ENCODE measurements around the gene ATP6V0C. TPM values are rescaled to one million over a fixed set of nuclear protein-coding genes. Genes with fewer than 3 reads are reported as not detected.

The ATP6V0C gene
- total and polyA plus RNA-seq, 4 experiments from 2014 or later: 57.5 to 129 (median 103) TPM

DNA sequence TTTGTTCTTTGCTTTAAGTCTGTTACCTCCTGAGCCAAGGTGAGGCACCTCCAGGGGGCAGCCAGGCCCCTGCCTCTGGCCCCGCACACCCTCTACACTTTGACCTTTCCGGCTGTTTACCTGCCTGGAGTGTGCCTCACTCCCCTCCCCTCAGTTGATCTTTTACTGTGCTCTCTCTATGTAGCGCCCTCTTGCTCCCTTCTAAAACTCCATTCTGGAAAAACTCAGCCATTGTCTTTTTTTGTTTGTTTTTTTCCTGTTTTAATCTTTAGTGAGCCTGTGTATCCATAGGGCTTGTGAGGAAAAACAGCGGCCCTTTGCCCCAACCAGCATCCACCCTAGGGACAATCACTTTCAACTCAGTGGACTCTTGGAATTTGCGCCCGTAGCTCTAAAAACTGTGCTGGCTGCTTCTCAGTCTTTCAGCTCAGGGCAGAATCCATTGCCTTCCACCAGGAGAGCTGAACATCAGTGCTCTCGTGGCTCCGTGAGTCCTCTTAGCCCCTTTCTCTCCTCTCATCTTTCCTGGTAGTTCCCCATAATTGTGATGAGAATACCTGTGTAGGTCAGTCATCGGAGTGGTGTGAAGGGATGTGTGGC, 10.7 kb downstream of the ATP6V0C start:
- intact Hi-C loops (cut with micrococcal nuclease): no loop called here
- Mint-ChIP-seq H3K9me3 (peaks cover 0 to 4% (median 0%) of the 10 kb centered on the region in 8 donors), H3K4me1 (peaks cover 15 to 28% (median 22%) of the 10 kb centered on the region in 4 donors), H3K4me3 (peak overlapping the region in 3 of 8 donors; percentile 25 to 39 (median 31)), H3K27ac (peak overlapping the region in 5 of 7 donors; percentile 44 to 88 (median 69)), H3K36me3 (peaks cover 16 to 38% of the 10 kb centered on the region in 2 donors), H3K27me3 (peaks cover 0 to 1% of the 10 kb centered on the region in 2 donors)
- no peak for DNase-seq
- Histone ChIP-seq H3K36me3 (ENCODE audit: insufficient read depth, low read length) (peaks cover 25% of the 10 kb centered on the region), H3K9me3 (ENCODE audit: control insufficient read depth in 1 of 2, low read length in 2 of 2) (no peaks in the 10 kb centered on the region), H3K4me3 (ENCODE audit: low read length in 2 of 2) (no peak overlapping the region), H3K27me3 (ENCODE audit: insufficient read depth, low read length) (no peaks in the 10 kb centered on the region), H3K27ac (ENCODE audit: low read depth, low read length) (no peak overlapping the region), H3K4me1 (ENCODE audit: insufficient read depth, low read length) (peaks cover 16% of the 10 kb centered on the region)
- POLR2A ChIA-PET (ENCODE audit: partially characterized antibody): interaction anchor here (2.2 to 7.0 kb wide), 2 partner anchors 7 to 11 kb away, joined by 5 to 170 read pairs; partner anchors contain the start of genes ATP6V0C and CEMP1
- CTCF ChIA-PET (ENCODE audit: partially characterized antibody): no interaction called here

DNA sequence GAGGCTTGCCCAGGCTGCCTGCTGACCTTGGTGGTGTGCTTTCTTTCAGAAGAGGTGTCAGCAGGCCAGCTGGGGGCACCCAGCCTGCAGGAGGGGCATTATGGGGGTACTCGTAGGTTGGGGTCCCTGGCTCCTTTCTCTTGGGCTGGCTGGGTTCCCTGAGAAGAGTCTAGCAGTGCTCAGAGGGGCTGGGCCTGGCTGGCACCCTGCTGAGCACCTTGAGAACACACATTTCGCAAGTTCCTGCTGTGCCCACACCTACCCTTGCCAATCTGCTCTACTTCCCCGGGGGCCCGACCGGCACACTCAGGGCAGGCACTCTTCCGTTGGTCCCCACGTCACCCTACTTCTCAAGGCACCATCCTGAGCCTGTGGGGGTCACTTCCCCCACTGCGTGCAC, 12.4 kb downstream of the ATP6V0C start:
- peaks cover 0 to 2% (median 0%) of the 10 kb centered on the region in 8 donors for H3K9me3 Mint-ChIP-seq
- H3K27me3 Mint-ChIP-seq: no peaks in the 10 kb centered on the region
- no peak for DNase-seq
- Histone ChIP-seq H3K27ac (ENCODE audit: low read depth, low read length) (no peak overlapping the region), H3K9me3 (ENCODE audit: control insufficient read depth in 1 of 2, low read length in 2 of 2) (no peaks in the 10 kb centered on the region), H3K27me3 (ENCODE audit: insufficient read depth, low read length) (no peaks in the 10 kb centered on the region), H3K4me1 (ENCODE audit: insufficient read depth, low read length) (peaks cover 9% of the 10 kb centered on the region), H3K4me3 (ENCODE audit: low read length in 2 of 2) (no peak overlapping the region), H3K36me3 (ENCODE audit: insufficient read depth, low read length) (peaks cover 25% of the 10 kb centered on the region)
- peak overlapping the region in 2 of 7 donors; percentile 60 to 61 for H3K27ac Mint-ChIP-seq
- ChIA-PET POLR2A (ENCODE audit: partially characterized antibody) (interaction anchor here (2.2 kb wide), 1 partner anchor 12 kb away, joined by 5 read pairs; the partner anchor contains the start of gene ATP6V0C), CTCF (ENCODE audit: partially characterized antibody) (no interaction called here)
- intact Hi-C loops (cut with micrococcal nuclease): no loop called here
- no peak overlapping the region for H3K4me3 Mint-ChIP-seq
- peaks cover 8 to 17% (median 10%) of the 10 kb centered on the region in 4 donors for H3K4me1 Mint-ChIP-seq
- H3K36me3 Mint-ChIP-seq: peaks cover 10 to 34% of the 10 kb centered on the region in 2 donors

DNA sequence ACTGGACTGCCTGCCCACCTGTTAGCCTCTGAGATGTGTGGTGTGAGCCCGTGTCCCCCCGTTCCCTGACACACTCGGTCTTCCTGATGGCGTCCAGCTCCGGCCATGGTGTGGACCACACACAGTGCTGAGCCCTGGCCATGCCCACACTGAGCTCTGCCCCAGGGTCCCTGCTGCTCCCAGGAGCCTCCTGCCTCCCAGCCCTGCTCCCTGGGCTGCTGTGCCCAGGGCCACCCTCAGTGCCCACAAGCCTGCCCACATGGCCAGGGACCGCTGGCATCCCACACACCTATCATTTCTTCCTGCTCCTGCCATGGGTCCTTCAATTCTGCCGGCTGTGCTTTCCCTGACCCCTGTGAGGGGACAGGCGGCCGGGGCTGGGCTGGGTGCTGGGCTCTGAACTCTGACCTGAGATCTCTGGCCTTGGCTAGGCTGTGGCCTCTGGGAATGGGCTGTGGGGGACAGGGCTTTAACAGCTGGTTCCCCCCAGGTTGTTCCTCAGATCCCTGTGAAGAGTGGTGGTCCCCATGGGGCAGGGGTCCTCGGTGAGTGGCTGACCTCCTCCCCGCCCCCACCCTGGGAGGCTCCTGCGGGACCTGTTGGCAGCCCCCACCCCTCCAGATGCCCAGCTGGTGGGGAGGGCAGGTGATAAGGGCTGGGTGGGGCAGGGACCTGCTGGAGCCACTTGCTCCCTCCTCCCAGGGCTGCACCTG, 13.5 kb downstream of the ATP6V0C start:
- peaks cover 10 to 35% of the 10 kb centered on the region in 2 donors for H3K36me3 Mint-ChIP-seq
- peak in 1 of 5 donors; percentile 39 for DNase-seq
- H3K36me3 ChIP-seq (ENCODE audit: insufficient read depth, low read length): peaks cover 25% of the 10 kb centered on the region
- intact Hi-C loops (cut with micrococcal nuclease): no loop called here
- peaks cover 7% of the 10 kb centered on the region for H3K4me1 ChIP-seq (ENCODE audit: insufficient read depth, low read length)
- H3K27me3 Mint-ChIP-seq: no peaks in the 10 kb centered on the region
- H3K27ac Mint-ChIP-seq: peak overlapping the region in 1 of 7 donors; percentile 53
- no peak overlapping the region for H3K4me3 ChIP-seq (ENCODE audit: low read length in 2 of 2)
- peaks cover 0 to 4% (median 0%) of the 10 kb centered on the region in 8 donors for H3K9me3 Mint-ChIP-seq
- H3K9me3 ChIP-seq (ENCODE audit: control insufficient read depth in 1 of 2, low read length in 2 of 2): no peaks in the 10 kb centered on the region
- H3K27ac ChIP-seq (ENCODE audit: low read depth, low read length): no peak overlapping the region
- CTCF ChIA-PET (ENCODE audit: partially characterized antibody): no interaction called here
- POLR2A ChIA-PET (ENCODE audit: partially characterized antibody): no interaction called here
- H3K4me3 Mint-ChIP-seq: no peak overlapping the region
- H3K27me3 ChIP-seq (ENCODE audit: insufficient read depth, low read length): no peaks in the 10 kb centered on the region
- peaks cover 7 to 18% (median 12%) of the 10 kb centered on the region in 4 donors for H3K4me1 Mint-ChIP-seq

DNA sequence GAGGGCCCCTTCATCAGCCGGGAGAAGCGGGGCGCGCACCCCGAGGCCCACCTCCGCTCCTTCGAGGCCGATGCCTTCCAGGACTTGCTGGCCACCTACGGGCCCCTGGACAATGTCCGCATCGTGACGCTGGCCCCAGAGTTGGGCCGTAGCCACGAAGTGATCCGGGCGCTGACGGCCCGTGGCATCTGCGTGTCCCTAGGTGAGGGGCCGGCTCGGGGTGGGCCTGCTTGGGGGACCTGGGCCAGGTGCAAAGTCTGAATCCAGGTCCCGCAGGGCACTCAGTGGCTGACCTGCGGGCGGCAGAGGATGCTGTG, 14.0 kb downstream of the ATP6V0C start:
- Mint-ChIP-seq H3K27ac (no peak overlapping the region), H3K4me1 (peaks cover 7 to 23% (median 12%) of the 10 kb centered on the region in 4 donors), H3K9me3 (peaks cover 0 to 7% (median 0%) of the 10 kb centered on the region in 8 donors), H3K27me3 (no peaks in the 10 kb centered on the region), H3K4me3 (no peak overlapping the region), H3K36me3 (peaks cover 10 to 40% of the 10 kb centered on the region in 2 donors)
- CTCF ChIA-PET (ENCODE audit: partially characterized antibody): no interaction called here
- H3K27me3 ChIP-seq (ENCODE audit: insufficient read depth, low read length): no peaks in the 10 kb centered on the region
- DNase-seq: no peak
- H3K9me3 ChIP-seq (ENCODE audit: control insufficient read depth in 1 of 2, low read length in 2 of 2): no peaks in the 10 kb centered on the region
- H3K36me3 ChIP-seq (ENCODE audit: insufficient read depth, low read length): peaks cover 25% of the 10 kb centered on the region
- POLR2A ChIA-PET (ENCODE audit: partially characterized antibody): interaction anchor here (2.0 kb wide), 1 partner anchor 8 kb away, joined by 11 read pairs; the partner anchor contains the start of gene AMDHD2
- no peak overlapping the region for H3K27ac ChIP-seq (ENCODE audit: low read depth, low read length)
- no peak overlapping the region for H3K4me3 ChIP-seq (ENCODE audit: low read length in 2 of 2)
- peaks cover 7% of the 10 kb centered on the region for H3K4me1 ChIP-seq (ENCODE audit: insufficient read depth, low read length)
- intact Hi-C loops (cut with micrococcal nuclease): no loop called here

DNA sequence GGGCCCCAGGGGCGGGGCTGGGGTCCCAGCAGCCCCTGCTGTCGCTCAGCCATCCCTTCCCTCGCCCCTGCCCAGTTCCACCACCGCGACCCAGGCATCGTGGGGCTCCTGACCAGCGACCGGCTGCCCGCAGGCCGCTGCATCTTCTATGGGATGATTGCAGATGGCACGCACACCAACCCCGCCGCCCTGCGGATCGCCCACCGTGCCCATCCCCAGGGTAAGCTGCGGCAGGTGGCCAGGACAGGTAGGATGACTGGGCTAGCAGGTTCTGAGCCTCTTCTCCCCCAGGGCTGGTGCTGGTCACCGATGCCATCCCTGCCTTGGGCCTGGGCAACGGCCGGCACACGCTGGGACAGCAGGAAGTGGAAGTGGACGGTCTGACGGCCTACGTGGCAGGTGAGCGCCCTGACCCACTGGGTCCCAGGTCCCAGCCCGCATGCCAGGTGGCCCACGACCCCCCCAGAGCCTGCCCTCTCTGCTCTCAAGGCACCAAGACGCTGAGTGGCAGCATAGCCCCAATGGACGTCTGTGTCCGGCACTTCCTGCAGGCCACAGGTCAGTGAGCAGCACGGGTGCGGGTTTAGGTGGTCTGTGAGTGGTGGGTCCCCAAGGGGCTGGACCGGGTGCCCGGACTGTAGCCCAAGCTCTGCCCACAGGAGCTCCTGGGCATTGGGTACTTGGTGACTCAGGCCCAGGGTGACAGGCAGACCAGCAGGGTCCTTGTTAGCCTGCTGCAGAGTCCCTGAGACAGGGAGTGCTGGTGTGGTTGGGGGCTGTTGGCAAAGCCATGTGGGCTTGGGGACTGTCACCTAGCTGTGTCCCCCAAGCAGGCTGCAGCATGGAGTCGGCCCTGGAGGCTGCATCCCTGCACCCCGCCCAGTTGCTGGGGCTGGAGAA, 14.7 kb downstream of the ATP6V0C start:
- H3K27me3 ChIP-seq (ENCODE audit: insufficient read depth, low read length): no peaks in the 10 kb centered on the region
- H3K4me3 ChIP-seq (ENCODE audit: low read length in 2 of 2): no peak overlapping the region
- ChIA-PET POLR2A (ENCODE audit: partially characterized antibody) (interaction anchor here (2.0 kb wide), 1 partner anchor 8 kb away, joined by 11 read pairs; the partner anchor contains the start of gene AMDHD2), CTCF (ENCODE audit: partially characterized antibody) (no interaction called here)
- peaks cover 10 to 40% of the 10 kb centered on the region in 2 donors for H3K36me3 Mint-ChIP-seq
- H3K9me3 Mint-ChIP-seq: peaks cover 0 to 10% (median 0%) of the 10 kb centered on the region in 8 donors
- H3K27me3 Mint-ChIP-seq: peaks cover 0 to 2% of the 10 kb centered on the region in 2 donors
- no peak for DNase-seq
- peaks cover 8% of the 10 kb centered on the region for H3K4me1 ChIP-seq (ENCODE audit: insufficient read depth, low read length)
- H3K4me3 Mint-ChIP-seq: no peak overlapping the region
- peaks cover 9 to 27% (median 14%) of the 10 kb centered on the region in 4 donors for H3K4me1 Mint-ChIP-seq
- H3K27ac ChIP-seq (ENCODE audit: low read depth, low read length): no peak overlapping the region
- intact Hi-C loops (cut with micrococcal nuclease): no loop called here
- no peaks in the 10 kb centered on the region for H3K9me3 ChIP-seq (ENCODE audit: control insufficient read depth in 1 of 2, low read length in 2 of 2)
- H3K36me3 ChIP-seq (ENCODE audit: insufficient read depth, low read length): peaks cover 25% of the 10 kb centered on the region
- no peak overlapping the region for H3K27ac Mint-ChIP-seq

DNA sequence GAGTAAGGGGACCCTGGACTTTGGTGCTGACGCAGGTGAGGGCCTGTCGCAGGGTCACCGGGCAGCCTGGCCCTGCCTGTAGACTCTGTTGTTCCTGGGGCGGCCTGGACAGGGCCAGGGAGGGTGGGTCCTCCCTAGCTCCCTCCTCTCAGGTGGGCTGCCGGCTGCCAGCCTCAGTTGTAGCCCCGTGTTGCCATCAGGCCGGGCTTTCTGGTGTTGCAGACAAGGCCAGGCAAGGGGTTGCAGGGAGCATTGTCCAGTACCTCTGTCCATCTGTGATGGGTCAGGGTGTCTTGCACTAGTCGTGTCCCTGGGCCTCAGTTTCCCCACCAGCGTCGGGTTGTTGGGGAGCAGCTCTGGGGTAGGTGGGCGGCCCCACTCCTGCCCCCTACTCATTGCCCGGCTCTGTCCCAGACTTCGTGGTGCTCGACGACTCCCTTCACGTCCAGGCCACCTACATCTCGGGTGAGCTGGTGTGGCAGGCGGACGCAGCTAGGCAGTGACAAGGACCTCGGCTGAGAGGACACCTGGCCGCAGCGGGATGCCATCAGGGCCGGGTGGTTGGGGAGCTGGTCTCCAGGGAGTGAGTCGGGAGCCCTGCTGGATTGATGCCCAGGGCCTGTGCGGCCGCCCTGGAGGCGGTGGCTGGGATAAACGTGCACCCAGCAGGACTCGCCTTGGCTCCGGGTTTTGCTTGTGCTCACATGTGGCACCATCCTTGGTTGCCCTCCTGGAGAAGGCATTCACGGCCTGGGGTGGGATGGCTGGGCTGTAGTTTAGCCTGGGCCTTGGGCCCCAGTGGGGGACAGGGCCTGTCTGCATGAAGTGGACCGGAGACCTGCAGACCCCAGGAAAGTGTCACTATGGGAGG, 15.5 kb downstream of the ATP6V0C start:
- H3K4me1 Mint-ChIP-seq: peaks cover 9 to 29% (median 15%) of the 10 kb centered on the region in 4 donors
- H3K27me3 Mint-ChIP-seq: peaks cover 0 to 2% of the 10 kb centered on the region in 2 donors
- peaks cover 0 to 8% (median 0%) of the 10 kb centered on the region in 8 donors for H3K9me3 Mint-ChIP-seq
- intact Hi-C loops (cut with micrococcal nuclease): no loop called here
- Histone ChIP-seq H3K4me1 (ENCODE audit: insufficient read depth, low read length) (peaks cover 12% of the 10 kb centered on the region), H3K27me3 (ENCODE audit: insufficient read depth, low read length) (no peaks in the 10 kb centered on the region), H3K4me3 (ENCODE audit: low read length in 2 of 2) (no peak overlapping the region), H3K9me3 (ENCODE audit: control insufficient read depth in 1 of 2, low read length in 2 of 2) (no peaks in the 10 kb centered on the region), H3K27ac (ENCODE audit: low read depth, low read length) (no peak overlapping the region), H3K36me3 (ENCODE audit: insufficient read depth, low read length) (peaks cover 24% of the 10 kb centered on the region)
- ChIA-PET CTCF (ENCODE audit: partially characterized antibody) (no interaction called here), POLR2A (ENCODE audit: partially characterized antibody) (interaction anchor here (2.0 kb wide), 1 partner anchor 9 kb away, joined by 11 read pairs; the partner anchor contains the start of gene AMDHD2)
- peak in 1 of 5 donors; percentile 33 for DNase-seq
- H3K27ac Mint-ChIP-seq: peak overlapping the region in 3 of 7 donors; percentile 24 to 81 (median 68)
- H3K36me3 Mint-ChIP-seq: peaks cover 7 to 33% of the 10 kb centered on the region in 2 donors
- H3K4me3 Mint-ChIP-seq: peak overlapping the region in 2 of 8 donors; percentile 52 to 54
